Kidney epithelial cell (primary cell): ENCODE data around the gene UBE3B. TPM values are rescaled to one million over a fixed set of nuclear protein-coding genes. Genes with fewer than 3 reads are reported as not detected.

Experiments used
- DNase-seq: peaks from one replicate; pipeline ENCODE4 v3.0.0-alpha.2; 2010; ENCODE audit warnings: low read depth
- H3K27me3 ChIP-seq: 2 replicates; pipeline ENCODE4 v1.6.0; 2011; ENCODE audit warnings: low read length; ENCODE audit not compliant: control insufficient read depth, insufficient read depth
- H3K36me3 ChIP-seq: 2 replicates; pipeline ENCODE4 v1.5.1; 2011; ENCODE audit warnings: low read length; ENCODE audit not compliant: control insufficient read depth, insufficient read depth
- H3K4me3 ChIP-seq: 2 replicates; pipeline ENCODE4 v1.5.1; 2011; ENCODE audit warnings: low read depth, mild to moderate bottlenecking, control low read depth, low read length
- total RNA-seq: library from RNA; depleted of rRNA; stranded (reverse); fragments of >200 nt; gene quantifications from 2 replicates; pipeline ENCODE4 v1.2.3, GENCODE V29; 2015
- TF ChIP-seq, protein P1 (sequence below): IDR thresholded peaks from 2 replicates; pipeline ENCODE4 v1.5.1; 2011; ENCODE audit warnings: mild to moderate bottlenecking, moderate library complexity, low read length, control low read depth, inconsistent platforms; ENCODE audit not compliant: insufficient read depth, poor library complexity, severe bottlenecking

Gene UBE3B
- total RNA-seq, 1 donor from 2014 or later = 38.3 TPM

DNA sequence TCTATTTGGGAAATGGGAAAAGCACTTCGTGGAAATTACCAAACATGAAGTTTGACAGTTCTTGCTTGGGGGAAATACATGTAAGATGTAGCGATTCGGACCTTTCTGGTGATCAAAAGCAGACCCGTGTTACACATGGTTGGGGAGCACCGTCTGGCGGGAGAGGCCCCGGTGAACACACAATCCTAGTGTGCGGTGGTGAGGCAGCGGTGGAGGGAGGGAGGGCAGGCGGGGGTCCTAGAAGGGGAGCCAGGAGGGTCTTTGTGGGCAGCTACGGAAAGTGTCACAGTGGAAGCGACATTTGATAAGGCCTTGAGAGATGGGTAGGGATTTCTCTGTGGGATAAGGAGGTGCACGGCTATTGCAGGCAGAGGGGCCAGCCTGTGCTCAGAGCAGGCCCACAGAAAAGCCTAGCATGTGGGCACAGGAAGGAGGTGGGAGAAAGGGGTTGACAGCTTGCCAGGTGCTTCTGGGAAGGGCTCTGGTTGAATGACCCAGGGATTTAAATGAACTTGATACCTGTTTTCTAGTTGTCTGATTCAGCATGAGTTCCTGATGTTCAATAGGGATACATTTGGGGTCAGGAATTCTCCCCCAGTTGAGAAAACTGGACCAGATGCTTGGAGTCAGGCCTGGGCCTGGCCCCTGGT is 103.4 kb downstream of the UBE3B start:
- Histone ChIP-seq H3K27me3 (no peaks in the 10 kb centered on the region), H3K4me3 (no peak overlapping the region), H3K36me3 (peaks cover 2% of the 10 kb centered on the region)
- DNase-seq = no peak
- TF ChIP-seq, protein P1, sequence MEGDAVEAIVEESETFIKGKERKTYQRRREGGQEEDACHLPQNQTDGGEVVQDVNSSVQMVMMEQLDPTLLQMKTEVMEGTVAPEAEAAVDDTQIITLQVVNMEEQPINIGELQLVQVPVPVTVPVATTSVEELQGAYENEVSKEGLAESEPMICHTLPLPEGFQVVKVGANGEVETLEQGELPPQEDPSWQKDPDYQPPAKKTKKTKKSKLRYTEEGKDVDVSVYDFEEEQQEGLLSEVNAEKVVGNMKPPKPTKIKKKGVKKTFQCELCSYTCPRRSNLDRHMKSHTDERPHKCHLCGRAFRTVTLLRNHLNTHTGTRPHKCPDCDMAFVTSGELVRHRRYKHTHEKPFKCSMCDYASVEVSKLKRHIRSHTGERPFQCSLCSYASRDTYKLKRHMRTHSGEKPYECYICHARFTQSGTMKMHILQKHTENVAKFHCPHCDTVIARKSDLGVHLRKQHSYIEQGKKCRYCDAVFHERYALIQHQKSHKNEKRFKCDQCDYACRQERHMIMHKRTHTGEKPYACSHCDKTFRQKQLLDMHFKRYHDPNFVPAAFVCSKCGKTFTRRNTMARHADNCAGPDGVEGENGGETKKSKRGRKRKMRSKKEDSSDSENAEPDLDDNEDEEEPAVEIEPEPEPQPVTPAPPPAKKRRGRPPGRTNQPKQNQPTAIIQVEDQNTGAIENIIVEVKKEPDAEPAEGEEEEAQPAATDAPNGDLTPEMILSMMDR = no peak

DNA sequence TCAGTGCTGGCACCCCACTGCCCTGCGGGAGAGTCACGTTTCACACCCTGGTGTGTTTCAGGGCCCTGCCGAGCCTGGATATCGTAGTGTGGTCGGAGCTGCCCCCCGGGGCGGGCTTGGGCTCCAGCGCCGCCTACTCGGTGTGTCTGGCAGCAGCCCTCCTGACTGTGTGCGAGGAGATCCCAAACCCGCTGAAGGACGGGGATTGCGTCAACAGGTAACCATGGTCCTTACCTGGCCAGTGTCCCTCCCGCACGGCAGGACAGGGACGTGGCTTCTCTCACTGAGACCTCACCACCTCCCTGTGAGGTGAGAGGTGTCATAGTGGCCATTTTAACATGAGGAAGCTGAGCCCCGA is 103.9 kb downstream of the UBE3B start:
- Histone ChIP-seq H3K4me3 (no peak overlapping the region), H3K27me3 (no peaks in the 10 kb centered on the region), H3K36me3 (peaks cover 2% of the 10 kb centered on the region)
- DNase-seq = no peak
- TF ChIP-seq, protein P1 = no peak

DNA sequence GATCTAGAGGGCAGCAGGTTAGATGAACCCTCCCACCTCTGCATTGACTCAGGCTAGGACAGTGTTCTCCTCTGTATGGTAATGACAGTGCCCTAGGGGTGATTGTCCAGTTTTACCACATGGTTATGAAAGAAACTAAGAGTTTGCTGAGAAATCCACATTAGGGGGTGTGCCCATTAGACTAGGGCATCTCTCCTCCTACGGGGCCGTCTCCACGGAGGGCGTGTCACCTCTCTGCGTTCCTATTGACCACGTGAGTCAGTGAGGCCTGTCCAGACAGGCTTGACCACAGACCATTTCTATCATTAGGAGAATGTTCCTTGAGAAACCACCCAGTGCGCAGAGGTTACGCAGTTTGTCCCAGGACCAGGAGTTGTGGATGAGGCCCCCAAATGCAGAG is 104.4 kb downstream of the UBE3B start:
- peak; percentile 29 for DNase-seq
- TF ChIP-seq, protein P1 = no peak
- Histone ChIP-seq H3K4me3 (no peak overlapping the region), H3K27me3 (no peaks in the 10 kb centered on the region), H3K36me3 (peaks cover 2% of the 10 kb centered on the region)

DNA sequence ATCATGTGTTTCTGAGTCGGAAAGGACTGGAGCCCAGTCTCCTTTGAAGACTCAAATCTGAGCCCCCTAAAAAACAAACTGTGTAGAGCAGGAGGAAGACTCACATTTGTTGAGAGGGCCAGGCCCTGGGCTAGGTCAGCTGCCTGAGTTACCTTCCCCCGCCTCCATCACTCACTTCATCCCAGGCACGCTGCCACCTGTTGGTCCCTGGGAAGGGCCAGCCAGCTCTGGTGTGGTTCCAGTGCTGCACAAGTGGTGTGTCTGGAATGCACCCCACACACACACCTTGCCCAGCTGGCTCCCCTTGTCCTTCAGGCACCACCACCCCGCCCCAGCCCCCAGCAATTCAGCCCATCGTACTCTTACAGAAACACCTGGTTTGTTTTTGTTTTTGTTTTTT is 105.2 kb downstream of the UBE3B start:
- no peak for DNase-seq
- Histone ChIP-seq H3K4me3 (no peak overlapping the region), H3K36me3 (peaks cover 2% of the 10 kb centered on the region), H3K27me3 (no peaks in the 10 kb centered on the region)
- TF ChIP-seq, protein P1 = peak; percentile 16

DNA sequence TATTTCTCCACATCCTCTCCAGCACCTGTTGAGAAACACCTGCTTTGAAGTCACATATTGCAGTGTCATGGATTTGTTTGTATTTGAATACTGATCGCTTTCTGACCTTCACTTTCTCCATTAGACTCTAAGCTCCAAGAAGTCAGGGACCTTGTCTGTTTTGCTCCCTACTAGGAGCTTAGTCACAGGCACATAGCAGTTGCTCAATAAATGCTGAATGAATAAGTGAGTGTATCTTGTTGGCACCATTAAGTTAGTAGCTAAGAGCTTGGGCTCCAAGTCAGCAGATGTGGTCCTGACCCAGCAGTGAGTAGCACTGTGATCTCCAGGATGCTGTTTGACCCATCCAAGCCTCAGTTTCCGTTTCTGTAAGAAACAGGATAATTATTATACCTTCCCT is 106.3 kb downstream of the UBE3B start:
- H3K4me3 ChIP-seq = no peak overlapping the region
- peaks cover 2% of the 10 kb centered on the region for H3K36me3 ChIP-seq
- TF ChIP-seq, protein P1 = no peak
- H3K27me3 ChIP-seq = no peaks in the 10 kb centered on the region
- no peak for DNase-seq

Other genes starting within 250 kb of the UBE3B start
- not detected in 2 replicates for gene FOXN4, start 168.3 kb upstream of the UBE3B start, total RNA-seq
- gene MYO1H, start 129.7 kb upstream of the UBE3B start, total RNA-seq = not detected in 2 replicates
- gene KCTD10, start 334 bp upstream of the UBE3B start, total RNA-seq = 37.9 and 52.1 TPM in 2 replicates
- gene MMAB, start 95.9 kb downstream of the UBE3B start, total RNA-seq = 39.8 and 48.1 TPM in 2 replicates
- gene MVK, start 96.2 kb downstream of the UBE3B start, total RNA-seq = 25.4 and 30.8 TPM in 2 replicates
- gene FAM222A, start 236.2 kb downstream of the UBE3B start, total RNA-seq = 0.58 and 1.1 TPM in 2 replicates